IPS DF 4.7 (cell line): ENCODE measurements around the gene ZNF385D.

Experiments used
- DNase-seq: peaks from one replicate; pipeline ENCODE4 v3.0.0-alpha.2; 2013; ENCODE audit warnings: low spot score; ENCODE audit errors: extremely low read depth

The ZNF385D gene

DNA sequence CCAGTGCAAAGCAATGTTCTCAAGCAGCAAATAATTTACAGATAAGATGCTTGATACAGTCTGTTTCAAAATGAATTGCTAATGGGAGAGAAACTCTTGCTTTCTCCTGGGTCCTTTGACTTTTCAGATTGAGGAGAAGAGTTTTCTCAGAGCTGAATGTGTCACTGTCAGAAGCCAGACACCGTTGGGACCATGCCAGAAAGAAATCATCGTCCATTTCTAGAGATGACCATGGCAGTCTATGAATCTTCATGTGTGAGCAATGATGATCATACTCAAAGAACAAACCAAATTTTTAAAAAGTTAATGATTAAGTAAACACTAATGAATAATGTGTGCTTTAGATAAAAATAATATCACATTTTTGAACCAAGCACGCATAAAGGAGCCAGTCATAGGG, 77.6 kb downstream of the ZNF385D start:
- no peak for DNase-seq

GRCh38 chr3:21672303-21672702, 78.7 kb downstream of the ZNF385D start:
- no peak for DNase-seq

DNA sequence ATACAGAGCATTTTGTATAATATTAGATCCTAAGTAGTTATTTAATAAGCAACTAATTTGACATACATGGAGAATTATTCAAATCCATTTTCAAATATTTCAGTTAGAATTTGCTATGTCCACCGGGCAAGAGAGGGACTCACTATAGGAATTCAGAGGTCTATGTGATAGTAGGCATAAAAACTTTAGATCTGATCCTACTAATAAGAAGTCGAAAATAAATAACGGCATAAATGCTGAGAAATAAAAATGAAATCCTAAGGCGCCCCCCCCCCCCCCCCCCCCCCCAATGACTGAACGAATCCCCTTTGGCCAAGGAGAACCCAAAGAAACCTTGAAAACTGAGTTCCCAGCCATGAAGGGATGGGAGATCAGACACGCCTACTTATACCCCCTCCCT, 80.6 kb downstream of the ZNF385D start:
- DNase-seq: no peak

GRCh38 chr3:21668012-21668411, 83.0 kb downstream of the ZNF385D start:
- no peak for DNase-seq

- DNase-seq: peak; percentile 19
Observed at GRCh38 chr3:21665444-21666100, 85.4 kb downstream of the ZNF385D start.

GRCh38 chr3:21664996-21665395, 86.0 kb downstream of the ZNF385D start:
- DNase-seq: no peak

DNA sequence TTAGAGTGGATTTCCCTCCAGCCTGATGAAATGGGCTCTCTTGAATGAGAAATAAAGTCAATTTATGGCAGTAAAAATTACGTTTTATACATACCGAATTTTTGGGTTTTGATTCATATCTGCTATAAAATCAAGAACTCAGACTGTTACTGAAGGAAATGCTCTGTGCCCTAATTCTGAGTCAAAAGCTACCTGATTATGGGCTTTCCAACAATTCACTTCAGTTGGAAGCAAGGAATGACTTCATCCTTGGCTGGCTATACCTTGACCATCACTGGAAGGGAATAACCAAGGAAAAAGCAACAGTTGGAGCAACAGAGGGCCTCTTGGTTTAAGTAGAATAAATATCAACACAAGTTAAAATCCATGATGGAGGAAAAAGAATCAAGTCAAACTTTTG, 88.6 kb downstream of the ZNF385D start:
- no peak for DNase-seq

- DNase-seq: no peak
Observed at GRCh38 chr3:21654662-21655061, 96.3 kb downstream of the ZNF385D start.

DNA sequence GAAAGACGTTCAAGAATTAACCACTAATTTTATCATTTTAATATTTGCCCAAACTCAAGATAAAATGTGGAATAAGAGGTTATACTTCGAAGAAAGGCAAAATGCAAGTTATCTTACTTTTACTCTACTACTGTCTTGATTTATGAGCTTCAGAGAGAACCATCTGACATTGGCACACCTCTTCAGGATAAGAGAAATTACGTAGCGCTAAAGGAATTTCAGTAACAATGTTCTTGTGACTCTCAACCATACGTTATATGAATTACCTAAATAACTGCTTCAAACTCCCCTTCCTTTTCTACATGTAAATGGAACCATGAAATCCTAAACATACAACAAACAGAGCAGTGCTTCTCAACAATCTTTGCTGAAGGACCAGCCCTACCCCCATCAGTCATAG, 96.8 kb downstream of the ZNF385D start:
- DNase-seq: no peak

DNA sequence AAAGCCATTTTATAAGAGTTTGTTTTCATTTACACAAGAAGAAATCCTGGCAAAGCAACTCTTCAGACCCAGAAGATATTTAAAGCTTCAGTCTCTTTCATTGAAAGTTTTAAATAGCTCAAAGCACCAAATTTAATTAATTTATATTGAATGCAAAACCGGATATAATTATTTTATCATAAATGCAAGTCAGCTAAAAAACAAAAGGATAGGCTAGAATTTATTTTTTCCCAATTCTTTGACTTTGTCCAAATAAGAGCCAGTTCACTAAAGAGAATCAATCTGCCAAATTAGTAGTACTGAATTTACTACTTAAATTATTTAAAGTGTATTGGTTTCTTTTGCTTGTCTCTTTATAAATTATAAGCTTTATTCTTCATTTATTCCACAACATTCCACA, 101.5 kb downstream of the ZNF385D start:
- DNase-seq: no peak

GRCh38 chr3:21647961-21648360, 103.0 kb downstream of the ZNF385D start:
- no peak for DNase-seq

DNA sequence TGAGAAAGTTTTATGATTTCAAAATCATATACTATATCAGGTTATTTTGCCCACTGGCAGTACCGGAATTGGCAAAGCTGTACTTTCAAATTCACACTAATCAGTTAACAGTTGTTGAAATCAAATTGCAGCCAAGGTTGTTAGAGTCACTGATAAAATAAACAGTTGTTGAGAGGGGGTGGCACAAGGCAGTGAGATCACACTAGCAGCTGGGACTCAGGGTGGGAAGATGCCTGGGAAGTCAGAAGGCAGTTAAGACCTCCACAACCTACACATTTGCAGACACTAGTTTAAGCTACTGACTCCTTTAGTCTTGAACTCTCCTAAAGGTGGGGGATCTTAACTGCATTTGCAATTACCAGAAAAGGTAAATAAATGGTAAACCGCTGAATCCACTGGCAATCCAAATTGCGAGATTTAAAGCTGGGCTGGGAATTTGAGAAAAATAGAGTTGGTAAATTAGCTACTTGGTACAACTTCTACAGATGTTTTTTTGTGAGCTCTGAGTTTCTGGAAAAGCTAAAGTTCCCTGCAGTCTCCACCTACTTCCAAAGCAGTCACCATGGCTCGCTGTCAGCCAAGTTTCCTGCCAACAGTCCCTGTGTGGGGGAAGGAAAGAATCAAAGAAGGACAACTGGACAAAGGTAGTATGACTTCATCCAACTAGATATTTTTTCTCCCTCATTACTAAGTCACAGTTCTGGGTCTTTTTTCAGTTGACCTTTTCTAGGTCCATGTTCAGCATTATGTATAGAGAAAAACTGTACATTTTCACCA, 105.7 kb downstream of the ZNF385D start:
- DNase-seq: no peak

- DNase-seq: no peak
Observed at GRCh38 chr3:21644268-21644667, 106.7 kb downstream of the ZNF385D start.

DNA sequence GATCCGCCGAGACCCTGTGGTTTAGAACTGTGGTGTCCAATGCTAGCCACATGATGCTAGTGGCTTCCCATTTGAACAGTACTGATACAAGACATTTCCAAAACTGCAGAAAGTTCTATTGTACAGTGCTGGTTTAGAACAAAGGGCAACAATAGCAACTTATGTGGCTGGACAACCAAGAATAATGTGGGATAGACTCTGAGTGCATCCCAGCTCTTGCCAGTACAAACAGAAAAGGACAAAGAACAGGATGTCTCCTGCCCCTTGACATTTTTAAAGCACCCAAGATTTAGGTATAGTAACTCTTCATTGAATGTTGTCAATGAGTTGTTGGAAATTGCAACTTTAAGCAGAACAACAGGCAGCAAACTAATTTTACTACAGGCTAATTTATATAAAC, 107.3 kb downstream of the ZNF385D start:
- DNase-seq: no peak

- no peak for DNase-seq
Observed at GRCh38 chr3:21642433-21642832, 108.6 kb downstream of the ZNF385D start.

DNA sequence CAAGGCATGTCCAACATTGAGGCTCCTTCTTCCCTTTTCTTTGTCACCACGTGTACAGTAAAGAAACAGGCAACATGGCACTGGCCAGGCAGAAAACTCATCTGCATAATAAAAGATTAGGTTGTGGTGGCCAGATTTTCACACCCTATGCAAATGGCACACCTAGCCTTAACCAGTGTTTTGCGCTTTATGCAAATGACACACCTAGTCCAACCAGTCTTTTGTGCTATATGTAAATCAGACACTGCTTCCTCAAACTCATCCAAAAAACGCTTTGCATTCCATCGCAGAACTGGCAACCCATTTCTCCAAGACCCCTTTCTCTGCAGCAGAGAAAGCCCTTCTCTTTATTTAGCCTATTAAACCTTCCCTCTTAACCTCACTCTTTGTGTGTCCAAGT, 109.1 kb downstream of the ZNF385D start:
- peak; percentile 19 for DNase-seq

- DNase-seq: no peak
Observed at GRCh38 chr3:21638488-21638887, 112.5 kb downstream of the ZNF385D start.

GRCh38 chr3:21634112-21634511, 116.9 kb downstream of the ZNF385D start:
- DNase-seq: no peak

- DNase-seq: no peak
Observed at GRCh38 chr3:21624524-21624923, 126.5 kb downstream of the ZNF385D start.

- DNase-seq: no peak
Observed at GRCh38 chr3:21621181-21621651, 129.8 kb downstream of the ZNF385D start.

DNA sequence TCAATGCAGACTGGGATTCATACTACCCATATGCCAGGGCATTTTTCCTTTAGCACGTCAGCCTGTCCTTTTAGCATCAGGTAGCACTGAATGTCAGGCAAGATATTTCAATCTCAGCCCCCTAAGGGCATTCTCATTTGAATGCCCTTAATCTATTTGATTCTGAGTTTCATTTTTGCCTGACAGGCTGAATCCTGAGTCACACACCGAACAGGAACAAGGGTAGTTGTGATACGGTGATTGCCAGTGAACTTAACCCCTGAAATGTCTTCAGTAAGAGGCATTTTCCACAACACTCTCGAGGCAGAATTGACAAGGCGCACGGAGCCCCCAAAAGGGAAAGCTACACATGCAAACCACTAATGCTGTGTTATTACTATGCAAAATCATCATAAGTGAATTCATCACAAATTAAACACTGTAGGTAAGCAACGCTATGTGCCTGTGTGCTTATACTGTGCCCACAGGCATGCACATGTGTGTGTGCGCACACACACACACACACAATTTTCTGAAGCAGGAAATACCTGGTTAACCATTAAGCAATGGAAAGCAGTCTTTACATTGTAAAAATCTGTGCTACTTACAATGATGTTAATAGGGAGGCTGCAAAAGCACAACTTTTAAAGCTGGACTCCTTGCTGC, 130.4 kb downstream of the ZNF385D start:
- DNase-seq: no peak

- DNase-seq: no peak
Observed at GRCh38 chr3:21618695-21619094, 132.3 kb downstream of the ZNF385D start.
